Heart right ventricle (tissue), 16 donors: Measurements from ENCODE around the gene RUBCNL. TPM values are rescaled to one million over a fixed set of nuclear protein-coding genes. Genes with fewer than 3 reads are reported as not detected.

Experiments used
- ATAC-seq, 8 donors: fragments of 200-7000 bp; cut with Tn5 transposase; one replicate each; pipeline ENCODE4 v1.9.1; 2020; ENCODE audit warnings: mild to moderate bottlenecking in 8 of 8, moderate library complexity in 8 of 8, moderate number of reproducible peaks in 1 of 8
- DNase-seq, 2 donors: peaks; one replicate each; pipeline ENCODE4 v3.0.0-alpha.2; 2020
- H3K27ac ChIP-seq, 10 donors: fragments of 200-600 bp; sonication (generic) in 2 of 10; one replicate each; pipeline versions ENCODE4 v1.5.0 to v1.8.0; 2020 to 2022; ENCODE audit warnings: mild to moderate bottlenecking in 3 of 10
- H3K27me3 ChIP-seq, 7 donors: fragments of 200-600 bp; one replicate each; pipeline ENCODE4 v1.8.0; 2021 to 2022; ENCODE audit warnings: mild to moderate bottlenecking in 2 of 7
- H3K36me3 ChIP-seq, 9 donors: fragments of 200-600 bp; sonication (generic) in 1 of 9; one replicate each; pipeline versions ENCODE4 v1.5.0 to v1.8.0; 2020 to 2022; ENCODE audit warnings: mild to moderate bottlenecking in 2 of 9
- H3K4me1 ChIP-seq, 9 donors: fragments of 200-600 bp; sonication (generic) in 1 of 9; one replicate each; pipeline versions ENCODE4 v1.5.0 to v1.8.0; 2020 to 2022; ENCODE audit warnings: mild to moderate bottlenecking in 4 of 9
- H3K4me3 ChIP-seq, 10 donors: fragments of 200-600 bp; sonication (generic) in 2 of 10; one replicate each; pipeline versions ENCODE4 v1.5.0 to v1.8.0; 2020 to 2022; ENCODE audit warnings: mild to moderate bottlenecking in 7 of 10, moderate library complexity in 2 of 10
- H3K9me3 ChIP-seq, 11 donors: fragments of 200-600 bp in 10 of 11; sonication (generic) in 2 of 11; one replicate each; pipeline versions ENCODE4 v1.5.0 to v1.8.0; 2013 to 2022; ENCODE audit warnings: mild to moderate bottlenecking in 2 of 11, control low read depth in 1 of 11, moderate library complexity in 1 of 11
- WGBS, 2 donors: extraction: QIAGEN DNeasy Blood & Tissue Kit; methylation state at CpG; one replicate each; pipeline ENCODE4 v1.1.7; 2013; ENCODE audit warnings: inconsistent platforms in 1 of 2; 5-methylcytosine and 5-hydroxymethylcytosine counted together
- intact Hi-C, 10 donors: fragments of 100-400 bp; cut with DNase I; formaldehyde crosslinking; loops; one replicate each; pipeline versions ENCODE4 v1.11.1 to v1.14.2; 2022
- polyA plus RNA-seq, 2 donors: library from polyadenylated mRNA; stranded (reverse); fragments of 200-250 nt; gene quantifications; one replicate each; pipeline ENCODE4 v1.2.3, GENCODE V29; 2013
- total RNA-seq, 10 donors: library from RNA; stranded (reverse); fragmentation: NEBNext Ultra II Directional in 3 of 10; extraction: Animal tissue kit (Norgen Biotek cat#: 25700) in 3 of 10; gene quantifications; one replicate each; pipeline versions ENCODE4 v1.2.1 to v1.2.4, GENCODE V29; 2021 to 2023
- TF ChIP-seq, protein P1 (sequence below), 9 donors: fragments of 200-600 bp; sonication (generic) in 2 of 9; IDR thresholded peaks; one replicate each; pipeline versions ENCODE4 v1.5.0 to v1.8.0; 2021 to 2022; ENCODE audit warnings: antibody characterized with exemption in 9 of 9, mild to moderate bottlenecking in 5 of 9, moderate library complexity in 1 of 9
- donor health status: Arrhythmogenic right ventricular cardiomyopathy.
- donor health status: ischemic (EF 13 %, LVEDD 7.1; RV severe dilation, severe dysfunction).
- donor health status: healthy with polysubstance abuse.
- donor health status: DM: no; HTN: yes; CAD: no.
- donor health status: DM: no; HTN: no; CAD: no.
- donor health status: ischemic (EF 25% LVEDD 6.9; RV normal size, moderate dysfunction).
- donor health status: ischemic (EF 25% LVEDD 5.7; RV mildly dilated, moderate dysfunction).
- donor health status: healthy.
- donor health status: DM: yes; HTN: yes; CAD: no.
- donor health status: Ischemic cardiomyopathy.
- donor health status: ischemic (EF 35%, LVEDD 5.7; RV mildly dilated, moderate dysfunction).
- donor health status: nonischemic (EF 11% LVEDD 7.7; RV severe dilation, severe dysfunction).
- donor health status: DM: yes; HTN: yes; CAD: no.
- donor health status: PGD.
- donor health status: ischemic (EF 29% LVEDD 5.4; RV normal size, mild dysfunction).
- donor health status: nonischemic (EF 23%, LVEDD 6.1; RV moderate dilation, normal function).

The RUBCNL gene
- total and polyA plus RNA-seq, 12 donors, result 0.17 to 2.8 (median 0.59) TPM

GRCh38 chr13:46380242-46380641 lies 6.8 kb downstream of the RUBCNL start:
- H3K4me3 ChIP-seq, result no peak overlapping the region
- no peak for DNase-seq
- H3K4me1 ChIP-seq, result peaks cover 0 to 51% (median 0%) of the 10 kb centered on the region in 9 donors
- no peaks in the 10 kb centered on the region for H3K9me3 ChIP-seq
- no peak for ATAC-seq
- WGBS, 2 donors, result 86 to 87% methylated on average over 4 of the region's 4 CpGs
- H3K27ac ChIP-seq, result peak overlapping the region in 1 of 10 donors; percentile 19
- H3K27me3 ChIP-seq, result peaks cover 0 to 44% (median 16%) of the 10 kb centered on the region in 7 donors
- TF ChIP-seq, protein P1, sequence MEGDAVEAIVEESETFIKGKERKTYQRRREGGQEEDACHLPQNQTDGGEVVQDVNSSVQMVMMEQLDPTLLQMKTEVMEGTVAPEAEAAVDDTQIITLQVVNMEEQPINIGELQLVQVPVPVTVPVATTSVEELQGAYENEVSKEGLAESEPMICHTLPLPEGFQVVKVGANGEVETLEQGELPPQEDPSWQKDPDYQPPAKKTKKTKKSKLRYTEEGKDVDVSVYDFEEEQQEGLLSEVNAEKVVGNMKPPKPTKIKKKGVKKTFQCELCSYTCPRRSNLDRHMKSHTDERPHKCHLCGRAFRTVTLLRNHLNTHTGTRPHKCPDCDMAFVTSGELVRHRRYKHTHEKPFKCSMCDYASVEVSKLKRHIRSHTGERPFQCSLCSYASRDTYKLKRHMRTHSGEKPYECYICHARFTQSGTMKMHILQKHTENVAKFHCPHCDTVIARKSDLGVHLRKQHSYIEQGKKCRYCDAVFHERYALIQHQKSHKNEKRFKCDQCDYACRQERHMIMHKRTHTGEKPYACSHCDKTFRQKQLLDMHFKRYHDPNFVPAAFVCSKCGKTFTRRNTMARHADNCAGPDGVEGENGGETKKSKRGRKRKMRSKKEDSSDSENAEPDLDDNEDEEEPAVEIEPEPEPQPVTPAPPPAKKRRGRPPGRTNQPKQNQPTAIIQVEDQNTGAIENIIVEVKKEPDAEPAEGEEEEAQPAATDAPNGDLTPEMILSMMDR (IDR thresholded peaks at IDR 0.05), result no peak
- intact Hi-C loops, result no loop called here
- no peaks in the 10 kb centered on the region for H3K36me3 ChIP-seq

DNA sequence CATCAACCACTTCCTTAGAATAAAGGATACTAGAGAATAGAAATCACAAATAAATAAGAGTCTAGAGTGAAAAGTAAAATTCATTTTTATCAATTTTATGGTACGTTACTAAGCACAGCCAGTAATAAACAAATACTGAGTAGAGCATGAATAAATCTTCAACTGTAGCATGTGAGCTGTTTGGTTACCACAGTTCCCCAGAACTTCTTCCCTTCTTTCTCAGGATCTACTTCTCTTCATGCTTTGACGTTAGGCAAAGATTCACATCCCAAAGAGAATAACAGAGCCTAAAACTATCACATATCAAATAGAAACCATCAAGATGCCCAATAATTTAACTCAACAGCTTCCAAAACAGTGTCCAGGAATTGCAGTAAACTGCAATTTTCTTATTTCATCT lies 7.4 kb downstream of the RUBCNL start:
- TF ChIP-seq, protein P1 (IDR thresholded peaks at IDR 0.05), result no peak
- ATAC-seq (no peak), DNase-seq (no peak)
- Histone ChIP-seq H3K27me3 (peaks cover 0 to 37% (median 10%) of the 10 kb centered on the region in 7 donors), H3K9me3 (no peaks in the 10 kb centered on the region), H3K36me3 (no peaks in the 10 kb centered on the region), H3K4me3 (no peak overlapping the region), H3K27ac (peak overlapping the region in 1 of 10 donors; percentile 19), H3K4me1 (peaks cover 0 to 57% (median 0%) of the 10 kb centered on the region in 9 donors)
- intact Hi-C loops, result no loop called here
- 72 to 84% methylated on average over 2 of the region's 2 CpGs for WGBS, 2 donors

DNA sequence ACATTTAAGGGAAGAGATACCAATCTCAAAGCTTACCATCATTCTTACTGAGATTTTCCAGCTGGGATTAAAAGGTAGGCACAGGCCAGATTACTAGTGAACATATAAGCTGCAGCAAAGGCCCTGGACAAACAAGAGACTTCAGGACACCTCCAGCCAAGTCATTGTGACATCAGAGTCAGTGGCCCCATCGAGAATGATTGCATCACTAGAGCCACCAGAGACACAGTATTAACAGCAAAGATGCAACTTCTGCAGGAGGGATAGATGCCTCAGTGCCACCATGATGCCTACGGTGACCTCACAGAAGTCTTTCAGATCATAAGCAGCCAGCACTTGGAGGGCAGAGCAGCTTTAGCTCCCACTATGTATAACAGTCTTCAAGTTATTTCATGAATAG lies 8.6 kb downstream of the RUBCNL start:
- intact Hi-C loops, result no loop called here
- Histone ChIP-seq H3K4me1 (peaks cover 0 to 51% (median 0%) of the 10 kb centered on the region in 9 donors), H3K4me3 (no peak overlapping the region), H3K36me3 (no peaks in the 10 kb centered on the region), H3K27me3 (peaks cover 0 to 27% (median 2%) of the 10 kb centered on the region in 7 donors), H3K27ac (peak overlapping the region in 2 of 10 donors; percentile 40 to 80), H3K9me3 (no peaks in the 10 kb centered on the region)
- TF ChIP-seq, protein P1 (IDR thresholded peaks at IDR 0.05), result no peak
- WGBS, 2 donors, result 76 to 80% methylated on average over 2 of the region's 2 CpGs
- no peak for DNase-seq
- no peak for ATAC-seq

- Histone ChIP-seq H3K4me1 (peaks cover 0 to 44% (median 0%) of the 10 kb centered on the region in 9 donors), H3K27me3 (peaks cover 0 to 20% (median 0%) of the 10 kb centered on the region in 7 donors), H3K9me3 (no peaks in the 10 kb centered on the region), H3K27ac (peak overlapping the region in 2 of 10 donors; percentile 40 to 80), H3K4me3 (no peak overlapping the region), H3K36me3 (no peaks in the 10 kb centered on the region)
- intact Hi-C loops, result no loop called here
- TF ChIP-seq, protein P1 (IDR thresholded peaks at IDR 0.05), result no peak
- no peak for ATAC-seq
- no peak for DNase-seq
- 81 to 90% methylated on average over 4 of the region's 4 CpGs for WGBS, 2 donors
Measured at GRCh38 chr13:46377554-46377953, 9.5 kb downstream of the RUBCNL start.
